WTC11 (cell line): ENCODE data around the gene CACNA2D3. TPM values are rescaled to one million over a fixed set of nuclear protein-coding genes. Genes with fewer than 3 reads are reported as not detected.

Experiments
- ATAC-seq: fragments of 200-7000 bp; cut with Tn5 transposase; 2 replicates; pipeline ENCODE4 v1.10.0; 2021; ENCODE audit warnings: mild to moderate bottlenecking, moderate library complexity
- CTCF ChIA-PET: fragments of 300-600 bp; sonication (Branson Sonifier 250); formaldehyde crosslinking; loops from one replicate; lab custom pipeline; 2021; ENCODE audit warnings: antibody characterized with exemption; lab: Charles Lee
- POLR2A ChIA-PET: fragments of 350-600 bp; sonication (Branson Sonifier 250); formaldehyde crosslinking; loops from one replicate; lab custom pipeline; 2021; ENCODE audit warnings: antibody characterized with exemption; lab: Charles Lee
- DNase-seq: peaks from one replicate; pipeline ENCODE4 v3.0.0; 2021; ENCODE audit warnings: low spot score
- H3K27ac Mint-ChIP-seq: 2 replicates; pipeline ENCODE4 v1.8.0; 2021; ENCODE audit warnings: mixed read lengths
- H3K27me3 Mint-ChIP-seq: 2 replicates; pipeline ENCODE4 v1.8.0; 2021; ENCODE audit warnings: low read depth, mild to moderate bottlenecking, moderate library complexity, mixed read lengths
- H3K36me3 Mint-ChIP-seq: 2 replicates; pipeline ENCODE4 v1.8.0; 2021; ENCODE audit warnings: mixed read lengths
- H3K4me1 Mint-ChIP-seq: 2 replicates; pipeline ENCODE4 v1.8.0; 2022; ENCODE audit warnings: mixed read lengths
- H3K4me3 Mint-ChIP-seq: 2 replicates; pipeline ENCODE4 v1.8.0; 2021; ENCODE audit warnings: mild to moderate bottlenecking, moderate library complexity, mixed read lengths
- H3K9me3 Mint-ChIP-seq: 2 replicates; pipeline ENCODE4 v1.8.0; 2021; ENCODE audit warnings: mixed read lengths
- ELF4 ChIP-seq: sonication (generic); formaldehyde crosslinking; IDR thresholded peaks from 2 replicates; pipeline ENCODE4 v1.8.1; 2022; ENCODE audit warnings: low read depth, mild to moderate bottlenecking, moderate library complexity, missing genetic modification reagents
- FOXJ3 ChIP-seq: sonication (generic); formaldehyde crosslinking; IDR thresholded peaks from 2 replicates; pipeline ENCODE4 v1.9.0; 2021; ENCODE audit warnings: missing genetic modification reagents, mild to moderate bottlenecking, borderline replicate concordance
- GTF2I ChIP-seq: fragments of 250-450 bp; sonication (Bioruptor Pico); conservative IDR thresholded peaks from 2 replicates; pipeline ENCODE4 v1.4.0; 2021; ENCODE audit warnings: mild to moderate bottlenecking
- IRF2 ChIP-seq: sonication (generic); formaldehyde crosslinking; IDR thresholded peaks from 2 replicates; pipeline ENCODE4 v1.8.0; 2022; ENCODE audit warnings: low read depth, missing genetic modification reagents, borderline replicate concordance
- JAZF1 ChIP-seq: fragments of 250-450 bp; sonication (Bioruptor Pico); IDR thresholded peaks from 2 replicates; pipeline ENCODE4 v1.9.0; 2021; ENCODE audit warnings: moderate library complexity, mild to moderate bottlenecking, inconsistent platforms
- JUN ChIP-seq: sonication (generic); formaldehyde crosslinking; IDR thresholded peaks from 2 replicates; pipeline ENCODE4 v1.8.0; 2023; ENCODE audit warnings: mild to moderate bottlenecking, missing genetic modification reagents
- NR3C1 ChIP-seq: sonication (generic); formaldehyde crosslinking; conservative IDR thresholded peaks from 2 replicates; pipeline ENCODE4 v1.8.1; 2023; ENCODE audit warnings: low read depth, mild to moderate bottlenecking, missing genetic modification reagents
- ZNF232 ChIP-seq: sonication (generic); formaldehyde crosslinking; IDR thresholded peaks from 2 replicates; pipeline ENCODE4 v1.8.0; 2022; ENCODE audit warnings: mild to moderate bottlenecking, missing genetic modification reagents
- ZNF416 ChIP-seq: fragments of 250-450 bp; sonication (Bioruptor Pico); IDR thresholded peaks from 2 replicates; pipeline ENCODE4 v1.9.0; 2021; ENCODE audit warnings: mild to moderate bottlenecking, inconsistent platforms
- ZNF423 ChIP-seq: fragments of 250-450 bp; sonication (Bioruptor Pico); IDR thresholded peaks from 2 replicates; pipeline ENCODE4 v2.1.2; 2022; ENCODE audit warnings: mild to moderate bottlenecking, moderate library complexity
- total RNA-seq: library from RNA; stranded (reverse); gene quantifications from 3 replicates; pipeline ENCODE4 v1.2.3, GENCODE V29; 2021
- TF ChIP-seq, protein P1 (sequence below): fragments of 250-450 bp; sonication (Bioruptor Pico); IDR thresholded peaks from 2 replicates; pipeline ENCODE4 v1.9.0; 2021; ENCODE audit warnings: mild to moderate bottlenecking
- TF ChIP-seq, protein P2 (sequence below): sonication (generic); formaldehyde crosslinking; conservative IDR thresholded peaks from 2 replicates; pipeline ENCODE4 v1.8.1; 2022; ENCODE audit warnings: mild to moderate bottlenecking, missing genetic modification reagents
- TF ChIP-seq, protein P3 (sequence below): sonication (generic); formaldehyde crosslinking; IDR thresholded peaks from 2 replicates; pipeline ENCODE4 v1.8.0; 2022; ENCODE audit warnings: missing genetic modification reagents
- TF ChIP-seq, protein P4 (sequence below): sonication (generic); formaldehyde crosslinking; IDR thresholded peaks from 2 replicates; pipeline ENCODE4 v1.8.1; 2022; ENCODE audit warnings: low read depth, missing genetic modification reagents, borderline replicate concordance
- TF ChIP-seq, protein P5 (sequence below): fragments of 250-450 bp; sonication (Bioruptor Pico); IDR thresholded peaks from 2 replicates; pipeline ENCODE4 v1.9.0; 2021; ENCODE audit warnings: moderate library complexity, mild to moderate bottlenecking, inconsistent platforms, borderline replicate concordance
- TF ChIP-seq, protein P6 (sequence below): sonication (generic); formaldehyde crosslinking; IDR thresholded peaks from 2 replicates; pipeline ENCODE4 v1.8.1; 2022; ENCODE audit warnings: mild to moderate bottlenecking, missing genetic modification reagents, moderate library complexity, borderline replicate concordance
- TF ChIP-seq, protein P7 (sequence below): sonication (generic); formaldehyde crosslinking; IDR thresholded peaks from 2 replicates; pipeline ENCODE4 v1.8.1; 2023; ENCODE audit warnings: mild to moderate bottlenecking, missing genetic modification reagents, borderline replicate concordance
- TF ChIP-seq, protein P8 (sequence below): sonication (generic); formaldehyde crosslinking; IDR thresholded peaks from 2 replicates; pipeline ENCODE4 v1.8.1; 2023; ENCODE audit warnings: mild to moderate bottlenecking, missing genetic modification reagents

The CACNA2D3 gene
- total RNA-seq, 1 experiment from 2014 or later = 5.0 TPM

DNA sequence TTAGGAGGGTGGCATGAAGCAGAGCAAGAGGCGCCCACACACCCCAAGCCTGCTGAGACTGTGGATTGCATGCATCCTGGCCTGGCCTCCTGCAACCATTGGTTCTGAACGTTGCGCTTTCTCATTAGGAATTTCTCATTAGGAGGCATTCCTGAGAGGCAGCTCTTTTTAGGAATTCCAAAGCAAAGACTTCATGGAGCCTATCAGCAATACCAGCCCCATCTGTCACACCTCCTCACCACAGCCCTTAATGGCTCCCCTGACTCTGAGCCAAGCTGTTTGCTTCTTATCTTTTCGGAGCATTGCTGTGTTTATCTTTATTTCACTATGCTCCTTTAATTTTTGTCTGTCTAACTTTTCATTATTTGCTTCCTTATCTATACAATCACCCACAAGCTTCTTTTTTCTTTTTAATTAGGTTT, 226.9 kb downstream of the CACNA2D3 start (continued):
- TF ChIP-seq, protein P1, sequence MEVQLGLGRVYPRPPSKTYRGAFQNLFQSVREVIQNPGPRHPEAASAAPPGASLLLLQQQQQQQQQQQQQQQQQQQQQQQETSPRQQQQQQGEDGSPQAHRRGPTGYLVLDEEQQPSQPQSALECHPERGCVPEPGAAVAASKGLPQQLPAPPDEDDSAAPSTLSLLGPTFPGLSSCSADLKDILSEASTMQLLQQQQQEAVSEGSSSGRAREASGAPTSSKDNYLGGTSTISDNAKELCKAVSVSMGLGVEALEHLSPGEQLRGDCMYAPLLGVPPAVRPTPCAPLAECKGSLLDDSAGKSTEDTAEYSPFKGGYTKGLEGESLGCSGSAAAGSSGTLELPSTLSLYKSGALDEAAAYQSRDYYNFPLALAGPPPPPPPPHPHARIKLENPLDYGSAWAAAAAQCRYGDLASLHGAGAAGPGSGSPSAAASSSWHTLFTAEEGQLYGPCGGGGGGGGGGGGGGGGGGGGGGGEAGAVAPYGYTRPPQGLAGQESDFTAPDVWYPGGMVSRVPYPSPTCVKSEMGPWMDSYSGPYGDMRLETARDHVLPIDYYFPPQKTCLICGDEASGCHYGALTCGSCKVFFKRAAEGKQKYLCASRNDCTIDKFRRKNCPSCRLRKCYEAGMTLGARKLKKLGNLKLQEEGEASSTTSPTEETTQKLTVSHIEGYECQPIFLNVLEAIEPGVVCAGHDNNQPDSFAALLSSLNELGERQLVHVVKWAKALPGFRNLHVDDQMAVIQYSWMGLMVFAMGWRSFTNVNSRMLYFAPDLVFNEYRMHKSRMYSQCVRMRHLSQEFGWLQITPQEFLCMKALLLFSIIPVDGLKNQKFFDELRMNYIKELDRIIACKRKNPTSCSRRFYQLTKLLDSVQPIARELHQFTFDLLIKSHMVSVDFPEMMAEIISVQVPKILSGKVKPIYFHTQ (CRISPR knock-in tag) = no peak
- TF ChIP-seq, protein P2, sequence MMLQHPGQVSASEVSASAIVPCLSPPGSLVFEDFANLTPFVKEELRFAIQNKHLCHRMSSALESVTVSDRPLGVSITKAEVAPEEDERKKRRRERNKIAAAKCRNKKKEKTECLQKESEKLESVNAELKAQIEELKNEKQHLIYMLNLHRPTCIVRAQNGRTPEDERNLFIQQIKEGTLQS (CRISPR knock-in tag) = no peak
- TF ChIP-seq FOXJ3 (CRISPR knock-in tag) (no peak), ELF4 (CRISPR knock-in tag) (no peak), IRF2 (CRISPR knock-in tag) (no peak), NR3C1 (CRISPR knock-in tag) (no peak), GTF2I (no peak)
- TF ChIP-seq, protein P3, sequence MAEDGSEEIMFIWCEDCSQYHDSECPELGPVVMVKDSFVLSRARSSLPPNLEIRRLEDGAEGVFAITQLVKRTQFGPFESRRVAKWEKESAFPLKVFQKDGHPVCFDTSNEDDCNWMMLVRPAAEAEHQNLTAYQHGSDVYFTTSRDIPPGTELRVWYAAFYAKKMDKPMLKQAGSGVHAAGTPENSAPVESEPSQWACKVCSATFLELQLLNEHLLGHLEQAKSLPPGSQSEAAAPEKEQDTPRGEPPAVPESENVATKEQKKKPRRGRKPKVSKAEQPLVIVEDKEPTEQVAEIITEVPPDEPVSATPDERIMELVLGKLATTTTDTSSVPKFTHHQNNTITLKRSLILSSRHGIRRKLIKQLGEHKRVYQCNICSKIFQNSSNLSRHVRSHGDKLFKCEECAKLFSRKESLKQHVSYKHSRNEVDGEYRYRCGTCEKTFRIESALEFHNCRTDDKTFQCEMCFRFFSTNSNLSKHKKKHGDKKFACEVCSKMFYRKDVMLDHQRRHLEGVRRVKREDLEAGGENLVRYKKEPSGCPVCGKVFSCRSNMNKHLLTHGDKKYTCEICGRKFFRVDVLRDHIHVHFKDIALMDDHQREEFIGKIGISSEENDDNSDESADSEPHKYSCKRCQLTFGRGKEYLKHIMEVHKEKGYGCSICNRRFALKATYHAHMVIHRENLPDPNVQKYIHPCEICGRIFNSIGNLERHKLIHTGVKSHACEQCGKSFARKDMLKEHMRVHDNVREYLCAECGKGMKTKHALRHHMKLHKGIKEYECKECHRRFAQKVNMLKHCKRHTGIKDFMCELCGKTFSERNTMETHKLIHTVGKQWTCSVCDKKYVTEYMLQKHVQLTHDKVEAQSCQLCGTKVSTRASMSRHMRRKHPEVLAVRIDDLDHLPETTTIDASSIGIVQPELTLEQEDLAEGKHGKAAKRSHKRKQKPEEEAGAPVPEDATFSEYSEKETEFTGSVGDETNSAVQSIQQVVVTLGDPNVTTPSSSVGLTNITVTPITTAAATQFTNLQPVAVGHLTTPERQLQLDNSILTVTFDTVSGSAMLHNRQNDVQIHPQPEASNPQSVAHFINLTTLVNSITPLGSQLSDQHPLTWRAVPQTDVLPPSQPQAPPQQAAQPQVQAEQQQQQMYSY (CRISPR knock-in tag) = no peak

DNA sequence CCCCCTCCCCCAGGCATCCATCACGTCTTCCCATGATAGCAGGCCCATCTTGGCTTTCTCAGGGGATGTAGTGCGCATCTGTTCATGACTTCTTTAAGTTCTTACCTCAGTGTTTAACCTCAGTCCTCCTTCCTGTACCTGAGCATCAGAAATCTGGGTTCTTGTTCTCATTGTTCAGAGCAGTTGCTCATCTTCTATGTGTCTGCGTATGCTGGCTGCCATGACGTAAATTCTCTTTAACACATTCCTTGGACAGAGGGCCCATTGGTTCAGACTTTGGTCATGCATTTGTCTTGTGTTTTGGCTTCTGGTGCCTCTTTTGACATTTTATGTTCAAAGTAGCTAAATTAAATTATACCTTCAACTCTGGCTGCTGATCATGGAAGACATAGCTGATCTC, 227.3 kb downstream of the CACNA2D3 start:
- ChIA-PET POLR2A (no interaction called here), CTCF (interaction anchor here (0.8 to 2.1 kb wide), 3 partner anchors 11 to 411 kb away, joined by 3 to 9 read pairs (median 6); no protein-coding TSS in a partner anchor)
- Mint-ChIP-seq H3K27me3 (no peaks in the 10 kb centered on the region), H3K9me3 (no peaks in the 10 kb centered on the region), H3K36me3 (no peaks in the 10 kb centered on the region), H3K27ac (no peak overlapping the region; the same call in 1 of the 2 replicates), H3K4me3 (no peak overlapping the region), H3K4me1 (peaks cover 53% of the 10 kb centered on the region)
- ATAC-seq = no peak
- no peak for TF ChIP-seq ZNF416 (CRISPR knock-in tag)
- no peak for TF ChIP-seq JUN (CRISPR knock-in tag)
- no peak for TF ChIP-seq ZNF423 (CRISPR knock-in tag)
- no peak for TF ChIP-seq JAZF1
- no peak for DNase-seq

DNA sequence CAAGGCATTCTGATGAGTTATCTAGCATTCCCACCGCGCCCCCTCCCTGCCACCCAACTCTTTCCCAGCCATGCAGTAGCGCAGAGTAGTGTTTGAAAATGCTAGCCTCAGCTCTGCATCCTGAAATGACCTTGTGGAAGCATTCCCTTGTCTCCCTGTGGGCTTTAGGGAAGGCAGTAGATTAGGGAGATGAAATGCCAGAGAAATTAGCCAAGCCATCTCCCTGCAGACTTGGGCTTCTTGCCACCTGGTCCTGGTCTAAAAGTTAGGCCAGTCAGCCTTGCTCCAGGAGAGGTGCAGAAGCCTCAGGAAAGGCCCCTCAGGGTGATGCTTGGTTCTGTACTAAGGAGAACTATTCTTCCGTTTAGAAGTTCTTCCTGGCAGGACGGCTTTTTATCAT, 231.2 kb downstream of the CACNA2D3 start:
- POLR2A ChIA-PET = no interaction called here
- Mint-ChIP-seq H3K27me3 (no peaks in the 10 kb centered on the region), H3K9me3 (no peaks in the 10 kb centered on the region), H3K4me3 (no peak overlapping the region), H3K27ac (no peak overlapping the region), H3K36me3 (no peaks in the 10 kb centered on the region), H3K4me1 (peaks cover 29% of the 10 kb centered on the region)
- DNase-seq (no peak), ATAC-seq (no peak)
- CTCF ChIA-PET = no interaction called here
- TF ChIP-seq, protein P4, sequence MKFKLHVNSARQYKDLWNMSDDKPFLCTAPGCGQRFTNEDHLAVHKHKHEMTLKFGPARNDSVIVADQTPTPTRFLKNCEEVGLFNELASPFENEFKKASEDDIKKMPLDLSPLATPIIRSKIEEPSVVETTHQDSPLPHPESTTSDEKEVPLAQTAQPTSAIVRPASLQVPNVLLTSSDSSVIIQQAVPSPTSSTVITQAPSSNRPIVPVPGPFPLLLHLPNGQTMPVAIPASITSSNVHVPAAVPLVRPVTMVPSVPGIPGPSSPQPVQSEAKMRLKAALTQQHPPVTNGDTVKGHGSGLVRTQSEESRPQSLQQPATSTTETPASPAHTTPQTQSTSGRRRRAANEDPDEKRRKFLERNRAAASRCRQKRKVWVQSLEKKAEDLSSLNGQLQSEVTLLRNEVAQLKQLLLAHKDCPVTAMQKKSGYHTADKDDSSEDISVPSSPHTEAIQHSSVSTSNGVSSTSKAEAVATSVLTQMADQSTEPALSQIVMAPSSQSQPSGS (CRISPR knock-in tag) = no peak
- TF ChIP-seq ZNF232 (CRISPR knock-in tag) = no peak
- TF ChIP-seq, protein P5, sequence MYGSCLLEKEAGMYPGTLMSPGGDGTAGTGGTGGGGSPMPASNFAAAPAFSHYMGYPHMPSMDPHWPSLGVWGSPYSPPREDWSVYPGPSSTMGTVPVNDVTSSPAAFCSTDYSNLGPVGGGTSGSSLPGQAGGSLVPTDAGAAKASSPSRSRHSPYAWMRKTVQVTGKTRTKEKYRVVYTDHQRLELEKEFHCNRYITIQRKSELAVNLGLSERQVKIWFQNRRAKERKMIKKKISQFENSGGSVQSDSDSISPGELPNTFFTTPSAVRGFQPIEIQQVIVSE = no peak
- TF ChIP-seq, protein P6, sequence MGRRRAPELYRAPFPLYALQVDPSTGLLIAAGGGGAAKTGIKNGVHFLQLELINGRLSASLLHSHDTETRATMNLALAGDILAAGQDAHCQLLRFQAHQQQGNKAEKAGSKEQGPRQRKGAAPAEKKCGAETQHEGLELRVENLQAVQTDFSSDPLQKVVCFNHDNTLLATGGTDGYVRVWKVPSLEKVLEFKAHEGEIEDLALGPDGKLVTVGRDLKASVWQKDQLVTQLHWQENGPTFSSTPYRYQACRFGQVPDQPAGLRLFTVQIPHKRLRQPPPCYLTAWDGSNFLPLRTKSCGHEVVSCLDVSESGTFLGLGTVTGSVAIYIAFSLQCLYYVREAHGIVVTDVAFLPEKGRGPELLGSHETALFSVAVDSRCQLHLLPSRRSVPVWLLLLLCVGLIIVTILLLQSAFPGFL (CRISPR knock-in tag) = no peak
- TF ChIP-seq, protein P7, sequence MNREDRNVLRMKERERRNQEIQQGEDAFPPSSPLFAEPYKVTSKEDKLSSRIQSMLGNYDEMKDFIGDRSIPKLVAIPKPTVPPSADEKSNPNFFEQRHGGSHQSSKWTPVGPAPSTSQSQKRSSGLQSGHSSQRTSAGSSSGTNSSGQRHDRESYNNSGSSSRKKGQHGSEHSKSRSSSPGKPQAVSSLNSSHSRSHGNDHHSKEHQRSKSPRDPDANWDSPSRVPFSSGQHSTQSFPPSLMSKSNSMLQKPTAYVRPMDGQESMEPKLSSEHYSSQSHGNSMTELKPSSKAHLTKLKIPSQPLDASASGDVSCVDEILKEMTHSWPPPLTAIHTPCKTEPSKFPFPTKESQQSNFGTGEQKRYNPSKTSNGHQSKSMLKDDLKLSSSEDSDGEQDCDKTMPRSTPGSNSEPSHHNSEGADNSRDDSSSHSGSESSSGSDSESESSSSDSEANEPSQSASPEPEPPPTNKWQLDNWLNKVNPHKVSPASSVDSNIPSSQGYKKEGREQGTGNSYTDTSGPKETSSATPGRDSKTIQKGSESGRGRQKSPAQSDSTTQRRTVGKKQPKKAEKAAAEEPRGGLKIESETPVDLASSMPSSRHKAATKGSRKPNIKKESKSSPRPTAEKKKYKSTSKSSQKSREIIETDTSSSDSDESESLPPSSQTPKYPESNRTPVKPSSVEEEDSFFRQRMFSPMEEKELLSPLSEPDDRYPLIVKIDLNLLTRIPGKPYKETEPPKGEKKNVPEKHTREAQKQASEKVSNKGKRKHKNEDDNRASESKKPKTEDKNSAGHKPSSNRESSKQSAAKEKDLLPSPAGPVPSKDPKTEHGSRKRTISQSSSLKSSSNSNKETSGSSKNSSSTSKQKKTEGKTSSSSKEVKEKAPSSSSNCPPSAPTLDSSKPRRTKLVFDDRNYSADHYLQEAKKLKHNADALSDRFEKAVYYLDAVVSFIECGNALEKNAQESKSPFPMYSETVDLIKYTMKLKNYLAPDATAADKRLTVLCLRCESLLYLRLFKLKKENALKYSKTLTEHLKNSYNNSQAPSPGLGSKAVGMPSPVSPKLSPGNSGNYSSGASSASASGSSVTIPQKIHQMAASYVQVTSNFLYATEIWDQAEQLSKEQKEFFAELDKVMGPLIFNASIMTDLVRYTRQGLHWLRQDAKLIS (CRISPR knock-in tag) = no peak
- TF ChIP-seq, protein P8, sequence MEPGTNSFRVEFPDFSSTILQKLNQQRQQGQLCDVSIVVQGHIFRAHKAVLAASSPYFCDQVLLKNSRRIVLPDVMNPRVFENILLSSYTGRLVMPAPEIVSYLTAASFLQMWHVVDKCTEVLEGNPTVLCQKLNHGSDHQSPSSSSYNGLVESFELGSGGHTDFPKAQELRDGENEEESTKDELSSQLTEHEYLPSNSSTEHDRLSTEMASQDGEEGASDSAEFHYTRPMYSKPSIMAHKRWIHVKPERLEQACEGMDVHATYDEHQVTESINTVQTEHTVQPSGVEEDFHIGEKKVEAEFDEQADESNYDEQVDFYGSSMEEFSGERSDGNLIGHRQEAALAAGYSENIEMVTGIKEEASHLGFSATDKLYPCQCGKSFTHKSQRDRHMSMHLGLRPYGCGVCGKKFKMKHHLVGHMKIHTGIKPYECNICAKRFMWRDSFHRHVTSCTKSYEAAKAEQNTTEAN (CRISPR knock-in tag) = no peak
